Gastrocnemius medialis (tissue), 4 donors: ENCODE results near the gene USH2A. TPM values are rescaled to one million over a fixed set of nuclear protein-coding genes. Genes with fewer than 3 reads are reported as not detected.

Experiments used
- ATAC-seq, 2 donors: fragments of 150-250 bp; one replicate each; pipeline ENCODE4 v1.9.1; 2016
- DNase-seq, 2 donors: peaks; one replicate each; pipeline ENCODE4 v3.0.0-alpha.2; 2019
- H3K27ac ChIP-seq, 4 donors: fragments of 200-600 bp; sonication (generic); 1 replicate in 1 of 4; 2 replicates in 3 of 4; pipeline ENCODE4 v1.5.1; 2016 to 2018; ENCODE audit warnings: mild to moderate bottlenecking in 2 of 4, moderate library complexity in 1 of 4
- H3K27me3 ChIP-seq, 3 donors: fragments of 200-600 bp; sonication (generic) in 2 of 3; 1 replicate in 1 of 3; 2 replicates in 2 of 3; pipeline versions ENCODE4 v1.5.1 to v1.6.0; 2016 to 2019; ENCODE audit warnings: mild to moderate bottlenecking in 1 of 3, moderate library complexity in 1 of 3
- H3K36me3 ChIP-seq, 2 donors: fragments of 200-600 bp; sonication (generic) in 1 of 2; one replicate each; pipeline ENCODE4 v1.5.1; 2017 to 2018
- H3K4me1 ChIP-seq, 2 donors: fragments of 200-600 bp; sonication (generic) in 1 of 2; one replicate each; pipeline ENCODE4 v1.5.1; 2016 to 2017; ENCODE audit warnings: mild to moderate bottlenecking in 2 of 2
- H3K4me3 ChIP-seq, 4 donors: fragments of 200-600 bp; sonication (generic) in 3 of 4; 1 replicate in 1 of 4; 2 replicates in 3 of 4; pipeline ENCODE4 v1.5.1; 2016 to 2019; ENCODE audit warnings: mild to moderate bottlenecking in 2 of 4
- H3K9me3 ChIP-seq, 3 donors: fragments of 200-600 bp; sonication (generic) in 2 of 3; 1 replicate in 1 of 3; 2 replicates in 2 of 3; pipeline ENCODE4 v1.5.1; 2016 to 2019
- CTCF ChIP-seq, 5 experiments: fragments of 450-650 bp in 3 of 5; fragments of 200-600 bp in 2 of 5; sonication (generic) in 2 of 5; IDR thresholded peaks in 4 of 5; conservative IDR thresholded peaks in 1 of 5; 1 replicate in 4 of 5; 2 replicates in 1 of 5; pipeline ENCODE4 v1.5.1; 2016 to 2019; ENCODE audit warnings: antibody characterized with exemption in 5 of 5, mild to moderate bottlenecking in 3 of 5, moderate library complexity in 3 of 5
- POLR2A ChIP-seq, 2 donors: fragments of 450-650 bp; IDR thresholded peaks; one replicate each; pipeline ENCODE4 v1.6.1; 2017; ENCODE audit warnings: antibody characterized with exemption in 2 of 2, mild to moderate bottlenecking in 2 of 2, moderate library complexity in 2 of 2
- in situ Hi-C, 4 donors: fragments of 200-750 bp; cut with MboI; loops; one replicate each; pipeline versions ENCODE4 v1.15.0 to v1.8.0; 2017; ENCODE audit warnings: low sequenced_read_pairs in 4 of 4
- intact Hi-C: fragments of 100-400 bp; cut with DNase I; formaldehyde crosslinking; loops from one replicate; pipeline ENCODE4 v1.15.1; 2023; ENCODE audit warnings: low total_unique reads
- total RNA-seq, 4 donors: library from RNA; depleted of rRNA; stranded (reverse); fragments of >200 nt; gene quantifications; one replicate each; pipeline versions ENCODE4 v1.1.0 to v1.2.3, GENCODE V29; 2016

Gene USH2A
- total RNA-seq, 4 donors from 2014 or later = 0.02 TPM; not detected in 3

- intact Hi-C loops (no loop called here), in situ Hi-C loops (no loop called here)
- Histone ChIP-seq H3K27ac (no peak overlapping the region), H3K4me3 (no peak overlapping the region), H3K27me3 (no peaks in the 10 kb centered on the region), H3K4me1 (no peaks in the 10 kb centered on the region), H3K9me3 (no peaks in the 10 kb centered on the region), H3K36me3 (no peaks in the 10 kb centered on the region)
- no peak for DNase-seq
- ATAC-seq = no peak
- TF ChIP-seq CTCF (IDR thresholded peaks at IDR 0.05 in 4 of 5, conservative IDR thresholded peaks at IDR 0.05 in 1 of 5) (no peak), POLR2A (IDR thresholded peaks at IDR 0.05) (no peak)
Observed at GRCh38 chr1:215872658-215873057, 550.6 kb downstream of the USH2A start.

GRCh38 chr1:215868500-215868899 lies 554.7 kb downstream of the USH2A start:
- H3K27ac ChIP-seq = no peak overlapping the region
- in situ Hi-C loops = no loop called here
- intact Hi-C loops = no loop called here
- no peaks in the 10 kb centered on the region for H3K36me3 ChIP-seq
- H3K4me3 ChIP-seq = no peak overlapping the region
- DNase-seq (no peak), ATAC-seq (no peak)
- H3K27me3 ChIP-seq = no peaks in the 10 kb centered on the region
- no peaks in the 10 kb centered on the region for H3K9me3 ChIP-seq
- TF ChIP-seq POLR2A (IDR thresholded peaks at IDR 0.05) (no peak), CTCF (IDR thresholded peaks at IDR 0.05 in 4 of 5, conservative IDR thresholded peaks at IDR 0.05 in 1 of 5) (no peak)
- H3K4me1 ChIP-seq = no peaks in the 10 kb centered on the region

- H3K27ac ChIP-seq = no peak overlapping the region
- no peak overlapping the region for H3K4me3 ChIP-seq
- H3K36me3 ChIP-seq = no peaks in the 10 kb centered on the region
- H3K4me1 ChIP-seq = no peaks in the 10 kb centered on the region
- TF ChIP-seq CTCF (IDR thresholded peaks at IDR 0.05 in 4 of 5, conservative IDR thresholded peaks at IDR 0.05 in 1 of 5) (no peak), POLR2A (IDR thresholded peaks at IDR 0.05) (no peak)
- DNase-seq (no peak), ATAC-seq (no peak)
- H3K9me3 ChIP-seq = no peaks in the 10 kb centered on the region
- no peaks in the 10 kb centered on the region for H3K27me3 ChIP-seq
- intact Hi-C loops = no loop called here
- in situ Hi-C loops = no loop called here
Observed at GRCh38 chr1:215865060-215865459, 558.2 kb downstream of the USH2A start.

GRCh38 chr1:215863796-215864195 lies 559.5 kb downstream of the USH2A start:
- in situ Hi-C loops (no loop called here), intact Hi-C loops (no loop called here)
- Histone ChIP-seq H3K27me3 (no peaks in the 10 kb centered on the region), H3K4me1 (no peaks in the 10 kb centered on the region), H3K27ac (no peak overlapping the region), H3K36me3 (no peaks in the 10 kb centered on the region), H3K4me3 (no peak overlapping the region), H3K9me3 (no peaks in the 10 kb centered on the region)
- TF ChIP-seq POLR2A (IDR thresholded peaks at IDR 0.05) = no peak
- no peak for TF ChIP-seq CTCF (IDR thresholded peaks at IDR 0.05 in 4 of 5, conservative IDR thresholded peaks at IDR 0.05 in 1 of 5)
- DNase-seq (no peak), ATAC-seq (no peak)

- in situ Hi-C loops (no loop called here), intact Hi-C loops (no loop called here)
- no peak overlapping the region for H3K27ac ChIP-seq
- no peak overlapping the region for H3K4me3 ChIP-seq
- H3K4me1 ChIP-seq = no peaks in the 10 kb centered on the region
- H3K27me3 ChIP-seq = no peaks in the 10 kb centered on the region
- no peak for ATAC-seq
- no peak for DNase-seq
- no peaks in the 10 kb centered on the region for H3K36me3 ChIP-seq
- H3K9me3 ChIP-seq = no peaks in the 10 kb centered on the region
- TF ChIP-seq POLR2A (IDR thresholded peaks at IDR 0.05) (no peak), CTCF (IDR thresholded peaks at IDR 0.05 in 4 of 5, conservative IDR thresholded peaks at IDR 0.05 in 1 of 5) (no peak)
Observed at GRCh38 chr1:215860833-215861232, 562.4 kb downstream of the USH2A start.
